ENCODE results near the gene EIF2S3.
A peak's percentile ranks its signal among the peaks of the same experiment; 100 is the strongest.

EIF2S3 gene

GRCh38 chrX:24026432-24026831 is 28.3 kb upstream of the EIF2S3 start:
- Histone ChIP-seq H3K4me1 (no peaks in the 10 kb centered on the region), H3K36me3 (ENCODE audit: control insufficient read depth, insufficient read depth, low read length) (no peaks in the 10 kb centered on the region), H3K27ac (peak overlapping the region; percentile 98)

GRCh38 chrX:24027086-24027485 is 27.7 kb upstream of the EIF2S3 start, which contains the start of gene KLHL15:
KLHL15 (minus strand) TSS chrX:24027186; CDS start chrX:24006693, 20,493 bp downstream.
- H3K27me3 ChIP-seq (ENCODE audit: control insufficient read depth, insufficient read depth, low read length) = no peaks in the 10 kb centered on the region
- H3K9me3 ChIP-seq (ENCODE audit: control insufficient read depth, low read length) = no peaks in the 10 kb centered on the region
- no peaks in the 10 kb centered on the region for H3K4me1 ChIP-seq
- H3K79me2 ChIP-seq = peaks cover 2% of the 10 kb centered on the region
- TF ChIP-seq CTCF (IDR thresholded peaks at IDR 0.05) = no peak
- H3K27ac ChIP-seq = peak within 1 kb of the TSS; percentile 98
- peak within 1 kb of the TSS; percentile 70 for H3K4me3 ChIP-seq (ENCODE audit: low read depth, low read length)
- H3K9ac ChIP-seq = peak within 1 kb of the TSS; percentile 92
- peak within 1 kb of the TSS; percentile 73 for H2AFZ ChIP-seq
- no peaks in the 10 kb centered on the region for H3K36me3 ChIP-seq (ENCODE audit: control insufficient read depth, insufficient read depth, low read length)
- H3K4me2 ChIP-seq (ENCODE audit: low read length) = peak within 1 kb of the TSS; percentile 88

More at GRCh38 chrX:24026432-24026831, 28.3 kb upstream of the EIF2S3 start:
- Histone ChIP-seq H3K9ac (no peak overlapping the region), H3K9me3 (ENCODE audit: control insufficient read depth, low read length) (no peaks in the 10 kb centered on the region), H3K79me2 (peaks cover 2% of the 10 kb centered on the region), H3K27me3 (ENCODE audit: control insufficient read depth, insufficient read depth, low read length) (no peaks in the 10 kb centered on the region), H3K4me2 (ENCODE audit: low read length) (peak overlapping the region; percentile 88), H3K4me3 (ENCODE audit: low read depth, low read length) (peak overlapping the region; percentile 70), H2AFZ (peak overlapping the region; percentile 73)
- TF ChIP-seq CTCF (IDR thresholded peaks at IDR 0.05) = no peak

GRCh38 chrX:24027985-24028384 is 26.8 kb upstream of the EIF2S3 start:
- peaks cover under 1% of the 10 kb centered on the region for H3K79me2 ChIP-seq
- TF ChIP-seq CTCF (IDR thresholded peaks at IDR 0.05) = no peak
- no peaks in the 10 kb centered on the region for H3K4me1 ChIP-seq
- no peak overlapping the region for H3K4me2 ChIP-seq (ENCODE audit: low read length)
- no peak overlapping the region for H3K27ac ChIP-seq
- H3K27me3 ChIP-seq (ENCODE audit: control insufficient read depth, insufficient read depth, low read length) = no peaks in the 10 kb centered on the region
- no peak overlapping the region for H2AFZ ChIP-seq
- H3K9me3 ChIP-seq (ENCODE audit: control insufficient read depth, low read length) = no peaks in the 10 kb centered on the region
- H3K9ac ChIP-seq = no peak overlapping the region
- no peaks in the 10 kb centered on the region for H3K36me3 ChIP-seq (ENCODE audit: control insufficient read depth, insufficient read depth, low read length)
- no peak overlapping the region for H3K4me3 ChIP-seq (ENCODE audit: low read depth, low read length)

- H3K4me2 ChIP-seq (ENCODE audit: low read length) = no peak overlapping the region
- no peaks in the 10 kb centered on the region for H3K9me3 ChIP-seq (ENCODE audit: control insufficient read depth, low read length)
- no peaks in the 10 kb centered on the region for H3K4me1 ChIP-seq
- no peaks in the 10 kb centered on the region for H3K27me3 ChIP-seq (ENCODE audit: control insufficient read depth, insufficient read depth, low read length)
- H2AFZ ChIP-seq = no peak overlapping the region
- no peak for TF ChIP-seq CTCF (IDR thresholded peaks at IDR 0.05)
- no peaks in the 10 kb centered on the region for H3K36me3 ChIP-seq (ENCODE audit: control insufficient read depth, insufficient read depth, low read length)
- H3K27ac ChIP-seq = no peak overlapping the region
- H3K4me3 ChIP-seq (ENCODE audit: low read depth, low read length) = no peak overlapping the region
- H3K79me2 ChIP-seq = no peaks in the 10 kb centered on the region
- H3K9ac ChIP-seq = no peak overlapping the region
Observed at GRCh38 chrX:24030597-24030996, 24.2 kb upstream of the EIF2S3 start.

GRCh38 chrX:24034485-24034884 is 20.3 kb upstream of the EIF2S3 start:
- no peaks in the 10 kb centered on the region for H3K4me1 ChIP-seq
- no peaks in the 10 kb centered on the region for H3K9me3 ChIP-seq (ENCODE audit: control insufficient read depth, low read length)
- no peak overlapping the region for H3K4me3 ChIP-seq (ENCODE audit: low read depth, low read length)
- no peak overlapping the region for H3K9ac ChIP-seq
- H3K27me3 ChIP-seq (ENCODE audit: control insufficient read depth, insufficient read depth, low read length) = no peaks in the 10 kb centered on the region
- no peaks in the 10 kb centered on the region for H3K36me3 ChIP-seq (ENCODE audit: control insufficient read depth, insufficient read depth, low read length)
- H2AFZ ChIP-seq = no peak overlapping the region
- H3K27ac ChIP-seq = no peak overlapping the region
- no peak for TF ChIP-seq CTCF (IDR thresholded peaks at IDR 0.05)
- H3K4me2 ChIP-seq (ENCODE audit: low read length) = no peak overlapping the region
- no peaks in the 10 kb centered on the region for H3K79me2 ChIP-seq

Data from parathyroid adenoma (tissue), 2 donors.